ENCODE measurements around the gene PLEKHH2.
"Not testable (repeated sequence)": the region's sequence is repeated elsewhere in the genome, so short reads cannot be mapped to it uniquely, and the experiment has no call there.

The PLEKHH2 gene

DNA sequence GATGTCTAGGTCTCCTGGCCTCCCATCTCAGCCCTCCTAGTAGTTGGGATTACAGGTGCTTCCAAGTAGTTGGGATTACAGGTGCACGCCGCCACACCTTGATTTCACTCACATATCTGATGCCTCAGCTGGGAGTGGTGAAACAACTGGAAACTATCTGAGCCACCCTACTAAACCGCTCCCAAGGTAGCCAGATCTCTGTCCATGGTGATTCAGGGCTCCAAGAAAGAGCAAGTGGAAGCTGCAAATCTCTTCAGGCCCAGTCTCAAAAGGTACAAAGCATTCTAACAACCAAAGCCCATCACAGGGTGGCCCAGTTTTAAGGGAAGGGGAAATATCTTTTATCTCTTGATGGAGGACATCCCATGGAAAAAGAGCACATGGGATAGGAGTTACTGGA, 20.2 kb downstream of the PLEKHH2 start:
- Histone ChIP-seq H3K18ac (ENCODE audit: low read depth in 1 of 2, low read length in 2 of 2) (no peak overlapping the region), H3K36me3 (ENCODE audit: control insufficient read depth in 1 of 2, insufficient read depth in 2 of 2, low read depth in 1 of 2, low read length in 2 of 2) (peaks cover 2 to 7% of the 10 kb centered on the region in 2 experiments), H2AK5ac (ENCODE audit: low read length, severe bottlenecking) (no peak overlapping the region), H3K4me2 (ENCODE audit: low read length, poor library complexity, severe bottlenecking) (no peak overlapping the region), H3K27ac (ENCODE audit: low read length, poor library complexity, severe bottlenecking) (no peak overlapping the region), H3K9me3 (ENCODE audit: control insufficient read depth, low read length) (no peaks in the 10 kb centered on the region), H2AFZ (ENCODE audit: low read depth, low read length) (no peak overlapping the region), H2BK12ac (ENCODE audit: low read length in 2 of 2) (no peak overlapping the region), H2BK5ac (ENCODE audit: low read depth, low read length, poor library complexity, severe bottlenecking) (no peak overlapping the region), H3K4me3 (ENCODE audit: insufficient read depth in 1 of 2, low read depth in 1 of 2, low read length in 2 of 2) (no peak overlapping the region), H2BK120ac (ENCODE audit: low read depth, low read length) (no peak overlapping the region), H2BK15ac (ENCODE audit: low read depth, poor library complexity, severe bottlenecking) (no peak overlapping the region), H3K27me3 (ENCODE audit: control insufficient read depth in 1 of 2, insufficient read depth in 1 of 2, low read length in 2 of 2) (no peaks in the 10 kb centered on the region), H3K4me1 (ENCODE audit: control insufficient read depth, insufficient read depth, low read depth, low read length) (no peaks in the 10 kb centered on the region), H3K79me1 (replicated peaks; ENCODE audit: low read length, poor library complexity, severe bottlenecking) (peaks cover 4% of the 10 kb centered on the region), H3K9ac (ENCODE audit: low read length) (no peak overlapping the region), H3K14ac (ENCODE audit: low read length in 2 of 2) (no peak overlapping the region), H4K8ac (ENCODE audit: low read length) (no peak overlapping the region), H3K23ac (ENCODE audit: low read length in 2 of 2) (no peak overlapping the region), H3K4ac (ENCODE audit: low read depth in 1 of 2, low read length in 2 of 2) (no peak overlapping the region), H4K91ac (ENCODE audit: low read length) (no peak overlapping the region)
- no peak for DNase-seq
- 94% methylated on average over 3 of the region's 3 CpGs for WGBS

DNA sequence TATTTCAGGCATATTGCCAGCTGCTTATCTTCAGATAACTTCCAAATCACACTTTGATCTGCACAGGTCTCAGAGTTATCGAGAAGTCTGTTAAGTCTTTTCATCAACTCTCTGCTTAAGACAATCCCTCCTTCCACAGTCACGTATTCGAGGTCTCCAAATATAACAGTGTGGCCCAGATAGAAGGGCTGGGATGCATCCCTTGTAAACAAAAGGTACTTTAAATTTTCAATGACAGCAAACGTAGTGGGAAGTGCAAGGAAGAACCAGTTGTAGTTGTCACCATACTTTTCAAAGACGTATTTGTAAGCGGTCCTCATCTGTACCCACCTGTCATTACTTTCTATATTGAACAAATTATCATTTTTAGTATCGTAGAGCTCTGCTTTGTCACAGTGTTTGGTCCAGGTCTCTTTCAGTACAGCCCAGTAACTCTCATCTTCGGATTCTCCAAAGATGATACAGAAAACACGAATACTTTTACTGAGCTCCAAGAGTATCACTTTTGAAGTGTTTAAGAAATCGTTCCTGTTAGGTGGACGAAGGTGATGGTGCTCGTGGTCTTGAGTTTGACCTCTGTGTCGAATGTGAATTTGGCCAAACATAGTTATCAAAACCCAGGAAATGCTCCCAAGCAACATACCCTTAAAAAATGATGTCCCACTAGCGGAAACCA, 38.7 kb downstream of the PLEKHH2 start:
- peaks cover 0 to 3% of the 10 kb centered on the region in 2 experiments for H3K36me3 ChIP-seq (ENCODE audit: control insufficient read depth in 1 of 2, insufficient read depth in 2 of 2, low read depth in 1 of 2, low read length in 2 of 2)
- no peak overlapping the region for H2BK15ac ChIP-seq (ENCODE audit: low read depth, poor library complexity, severe bottlenecking)
- H3K9me3 ChIP-seq (ENCODE audit: control insufficient read depth, low read length), result peaks cover 3% of the 10 kb centered on the region
- 90% methylated on average over 14 of the region's 14 CpGs for WGBS
- no peak overlapping the region for H3K4me2 ChIP-seq (ENCODE audit: low read length, poor library complexity, severe bottlenecking)
- H2AFZ ChIP-seq (ENCODE audit: low read depth, low read length), result no peak overlapping the region
- no peak overlapping the region for H3K27ac ChIP-seq (ENCODE audit: low read length, poor library complexity, severe bottlenecking)
- no peak overlapping the region for H2BK12ac ChIP-seq (ENCODE audit: low read length in 2 of 2)
- H3K18ac ChIP-seq (ENCODE audit: low read depth in 1 of 2, low read length in 2 of 2), result no peak overlapping the region
- H3K23ac ChIP-seq (ENCODE audit: low read length in 2 of 2), result no peak overlapping the region
- H3K9ac ChIP-seq (ENCODE audit: low read length), result peak overlapping the region; percentile 86
- H3K79me1 ChIP-seq (replicated peaks; ENCODE audit: low read length, poor library complexity, severe bottlenecking), result peaks cover 1% of the 10 kb centered on the region
- no peak overlapping the region for H2BK5ac ChIP-seq (ENCODE audit: low read depth, low read length, poor library complexity, severe bottlenecking)
- H4K8ac ChIP-seq (ENCODE audit: low read length), result no peak overlapping the region
- H3K4ac ChIP-seq (ENCODE audit: low read depth in 1 of 2, low read length in 2 of 2), result no peak overlapping the region
- DNase-seq, result no peak
- H2AK5ac ChIP-seq (ENCODE audit: low read length, severe bottlenecking), result no peak overlapping the region
- no peak overlapping the region for H2BK120ac ChIP-seq (ENCODE audit: low read depth, low read length)
- no peaks in the 10 kb centered on the region for H3K27me3 ChIP-seq (ENCODE audit: control insufficient read depth in 1 of 2, insufficient read depth in 1 of 2, low read length in 2 of 2)
- H3K4me3 ChIP-seq (ENCODE audit: insufficient read depth in 1 of 2, low read depth in 1 of 2, low read length in 2 of 2), result peak overlapping the region in 1 of 2 experiments; percentile 86
- no peaks in the 10 kb centered on the region for H3K4me1 ChIP-seq (ENCODE audit: control insufficient read depth, insufficient read depth, low read depth, low read length)
- H4K91ac ChIP-seq (ENCODE audit: low read length), result no peak overlapping the region
- H3K14ac ChIP-seq (ENCODE audit: low read length in 2 of 2), result no peak overlapping the region

GRCh38 chr2:43676322-43677050, 39.4 kb downstream of the PLEKHH2 start, which contains the start of gene C1GALT1C1L:
C1GALT1C1L (minus strand) TSS chr2:43676429; CDS start chr2:43676322, 107 bp downstream.
- H3K23ac ChIP-seq (ENCODE audit: low read length in 2 of 2), result no peak within 1 kb of the TSS
- no peak within 1 kb of the TSS for H2AFZ ChIP-seq (ENCODE audit: low read depth, low read length)
- no peaks in the 10 kb centered on the region for H3K4me1 ChIP-seq (ENCODE audit: control insufficient read depth, insufficient read depth, low read depth, low read length)
- H3K14ac ChIP-seq (ENCODE audit: low read length in 2 of 2), result no peak within 1 kb of the TSS
- no peak within 1 kb of the TSS for H3K4me2 ChIP-seq (ENCODE audit: low read length, poor library complexity, severe bottlenecking)
- H4K91ac ChIP-seq (ENCODE audit: low read length), result no peak within 1 kb of the TSS
- DNase-seq, result peak; percentile 13
- WGBS, result 81% methylated on average over 25 of the region's 27 CpGs
- peaks cover 3% of the 10 kb centered on the region for H3K9me3 ChIP-seq (ENCODE audit: control insufficient read depth, low read length)
- H3K9ac ChIP-seq (ENCODE audit: low read length), result peak within 1 kb of the TSS; percentile 86
- peaks cover 1% of the 10 kb centered on the region for H3K79me1 ChIP-seq (replicated peaks; ENCODE audit: low read length, poor library complexity, severe bottlenecking)
- H3K36me3 ChIP-seq (ENCODE audit: control insufficient read depth in 1 of 2, insufficient read depth in 2 of 2, low read depth in 1 of 2, low read length in 2 of 2), result peaks cover 0 to 10% of the 10 kb centered on the region in 2 experiments
- peak within 1 kb of the TSS in 1 of 2 experiments; percentile 86 for H3K4me3 ChIP-seq (ENCODE audit: insufficient read depth in 1 of 2, low read depth in 1 of 2, low read length in 2 of 2)
- no peak within 1 kb of the TSS for H2BK15ac ChIP-seq (ENCODE audit: low read depth, poor library complexity, severe bottlenecking)
- H2AK5ac ChIP-seq (ENCODE audit: low read length, severe bottlenecking), result no peak within 1 kb of the TSS
- H3K4ac ChIP-seq (ENCODE audit: low read depth in 1 of 2, low read length in 2 of 2), result no peak within 1 kb of the TSS
- no peak within 1 kb of the TSS for H3K18ac ChIP-seq (ENCODE audit: low read depth in 1 of 2, low read length in 2 of 2)
- no peaks in the 10 kb centered on the region for H3K27me3 ChIP-seq (ENCODE audit: control insufficient read depth in 1 of 2, insufficient read depth in 1 of 2, low read length in 2 of 2)
- no peak within 1 kb of the TSS for H3K27ac ChIP-seq (ENCODE audit: low read length, poor library complexity, severe bottlenecking)
- H2BK120ac ChIP-seq (ENCODE audit: low read depth, low read length), result no peak within 1 kb of the TSS
- H4K8ac ChIP-seq (ENCODE audit: low read length), result no peak within 1 kb of the TSS
- H2BK12ac ChIP-seq (ENCODE audit: low read length in 2 of 2), result no peak within 1 kb of the TSS
- no peak within 1 kb of the TSS for H2BK5ac ChIP-seq (ENCODE audit: low read depth, low read length, poor library complexity, severe bottlenecking)

- not testable (repeated sequence) for H3K18ac ChIP-seq (ENCODE audit: low read depth in 1 of 2, low read length in 2 of 2); H3K14ac ChIP-seq (ENCODE audit: low read length in 2 of 2); DNase-seq; H2BK120ac ChIP-seq (ENCODE audit: low read depth, low read length); H2AFZ ChIP-seq (ENCODE audit: low read depth, low read length); H3K4me3 ChIP-seq (ENCODE audit: insufficient read depth in 1 of 2, low read depth in 1 of 2, low read length in 2 of 2); H2BK15ac ChIP-seq (ENCODE audit: low read depth, poor library complexity, severe bottlenecking); H3K9ac ChIP-seq (ENCODE audit: low read length); H3K4me1 ChIP-seq (ENCODE audit: control insufficient read depth, insufficient read depth, low read depth, low read length); H3K4me2 ChIP-seq (ENCODE audit: low read length, poor library complexity, severe bottlenecking); H4K8ac ChIP-seq (ENCODE audit: low read length); H3K27ac ChIP-seq (ENCODE audit: low read length, poor library complexity, severe bottlenecking); H4K91ac ChIP-seq (ENCODE audit: low read length); H3K23ac ChIP-seq (ENCODE audit: low read length in 2 of 2); H3K9me3 ChIP-seq (ENCODE audit: control insufficient read depth, low read length); H2BK12ac ChIP-seq (ENCODE audit: low read length in 2 of 2); H3K79me1 ChIP-seq (replicated peaks; ENCODE audit: low read length, poor library complexity, severe bottlenecking); H3K27me3 ChIP-seq (ENCODE audit: control insufficient read depth in 1 of 2, insufficient read depth in 1 of 2, low read length in 2 of 2); H2AK5ac ChIP-seq (ENCODE audit: low read length, severe bottlenecking); H3K4ac ChIP-seq (ENCODE audit: low read depth in 1 of 2, low read length in 2 of 2); H2BK5ac ChIP-seq (ENCODE audit: low read depth, low read length, poor library complexity, severe bottlenecking)
- H3K36me3 ChIP-seq (ENCODE audit: control insufficient read depth in 1 of 2, insufficient read depth in 2 of 2, low read depth in 1 of 2, low read length in 2 of 2), result peaks cover 0 to 11% of the 10 kb centered on the region in 2 experiments
- WGBS, result 100% methylated on average over 3 of the region's 32 CpGs
These were observed 40.7 kb downstream of the PLEKHH2 start for GRCh38 chr2:43677783-43678182.
